IMR-90 (cell line): ENCODE results near the gene ASS1. TPM values are rescaled to one million over a fixed set of nuclear protein-coding genes. Genes with fewer than 3 reads are reported as not detected.

Experiments used
- ATAC-seq: fragments of 200-7000 bp; cut with Tn5 transposase; 2 replicates; pipeline ENCODE4 v1.9.1; 2020; ENCODE audit warnings: low read depth, mild to moderate bottlenecking, moderate library complexity
- BruUV-seq: library from RNA; stranded (reverse); fragments of 400-500 nt; replicated peaks from 2 replicates; lab custom pipeline; 2021; lab: Mats Ljungman, UMichigan
- CTCF ChIA-PET: fragments of 300-600 bp; formaldehyde crosslinking; extraction: SDS; loops from one replicate; lab custom pipeline; 2021; ENCODE audit warnings: antibody characterized with exemption; lab: Yijun Ruan, JAX
- POLR2A ChIA-PET: fragments of 300-600 bp; sonication (Branson Sonifier 250); formaldehyde crosslinking; loops from one replicate; lab custom pipeline; 2022; ENCODE audit warnings: antibody characterized with exemption; ENCODE audit not compliant: unreplicated experiment; lab: Charles Lee
- DNase-seq: peaks from one replicate; pipeline ENCODE4 v3.0.0; 2013
- H2AFZ ChIP-seq: replicated peaks from 2 replicates; pipeline ENCODE3; 2013; ENCODE audit warnings: low read length, mild to moderate bottlenecking; ENCODE audit not compliant: poor library complexity
- H2AK5ac ChIP-seq: 2 replicates; pipeline ENCODE4 v1.6.1; 2013; ENCODE audit warnings: low read depth, low read length, inconsistent platforms
- H2AK9ac ChIP-seq: replicated peaks from 2 replicates; pipeline ENCODE3; 2013; ENCODE audit warnings: mild to moderate bottlenecking, low read depth, low read length, moderate library complexity; ENCODE audit not compliant: poor library complexity
- H2BK120ac ChIP-seq: 2 replicates; pipeline ENCODE4 v1.6.1; 2013; ENCODE audit warnings: low read depth, low read length, inconsistent platforms
- H2BK15ac ChIP-seq: 3 replicates; pipeline ENCODE4 v1.6.1; 2013; ENCODE audit warnings: low read depth, low read length, inconsistent platforms
- H2BK20ac ChIP-seq: 2 replicates; pipeline ENCODE4 v1.6.1; 2013; ENCODE audit warnings: low read depth, mild to moderate bottlenecking, inconsistent platforms, low read length, moderate library complexity
- H2BK5ac ChIP-seq: 2 replicates; pipeline ENCODE4 v1.6.1; 2013; ENCODE audit warnings: mild to moderate bottlenecking, low read depth, low read length, inconsistent platforms; ENCODE audit not compliant: poor library complexity, severe bottlenecking
- H3K14ac ChIP-seq: replicated peaks from 2 replicates; pipeline ENCODE4 v1.6.1; 2013; ENCODE audit warnings: low read depth, low read length, inconsistent platforms
- H3K18ac ChIP-seq: 2 replicates; pipeline ENCODE4 v1.6.1; 2013; ENCODE audit warnings: low read depth, low read length, control low read depth
- H3K23ac ChIP-seq: 2 replicates; pipeline ENCODE4 v1.6.1; 2013; ENCODE audit warnings: low read depth, low read length, inconsistent platforms
- H3K27ac ChIP-seq: 2 replicates; pipeline ENCODE4 v1.5.1; 2013; ENCODE audit warnings: mild to moderate bottlenecking, control low read depth, low read length; ENCODE audit not compliant: insufficient read depth
- H3K27me3 ChIP-seq: 2 replicates; pipeline ENCODE4 v1.6.1; 2013; ENCODE audit warnings: low read length; ENCODE audit not compliant: control insufficient read depth, insufficient read depth
- H3K36me3 ChIP-seq: 2 replicates; pipeline ENCODE4 v1.6.1; 2013; ENCODE audit warnings: low read length, mixed read lengths; ENCODE audit not compliant: control insufficient read depth, insufficient read depth
- H3K4ac ChIP-seq: 2 replicates; pipeline ENCODE4 v1.6.1; 2013; ENCODE audit warnings: low read depth, low read length, inconsistent platforms
- H3K4me1 ChIP-seq: 2 replicates; pipeline ENCODE4 v1.6.1; 2013; ENCODE audit warnings: low read length, mixed read lengths; ENCODE audit not compliant: control insufficient read depth, insufficient read depth
- H3K4me2 ChIP-seq: 2 replicates; pipeline ENCODE4 v1.6.1; 2013; ENCODE audit warnings: low read depth, mild to moderate bottlenecking, control low read depth, low read length, moderate library complexity
- H3K4me3 ChIP-seq: 2 replicates; pipeline ENCODE4 v1.5.1; 2013; ENCODE audit warnings: low read depth, mild to moderate bottlenecking, control low read depth, low read length, moderate library complexity; ENCODE audit not compliant: insufficient read depth
- H3K56ac ChIP-seq: 2 replicates; pipeline ENCODE4 v1.6.1; 2013; ENCODE audit warnings: low read length, inconsistent platforms; ENCODE audit not compliant: insufficient read depth; ENCODE audit errors: extremely low read depth
- H3K79me1 ChIP-seq, 2 experiments: 2 replicates each; pipeline ENCODE4 v1.6.1; 2013; ENCODE audit warnings: low read length in 2 of 2, inconsistent platforms in 1 of 2, low read depth in 1 of 2
- H3K9ac ChIP-seq: 2 replicates; pipeline ENCODE4 v1.6.1; 2013; ENCODE audit warnings: low read depth, low read length, control low read depth
- H3K9me1 ChIP-seq: 2 replicates; pipeline ENCODE4 v1.6.1; 2013; ENCODE audit warnings: low read length, inconsistent platforms; ENCODE audit not compliant: insufficient read depth
- H3K9me3 ChIP-seq: 2 replicates; pipeline ENCODE4 v1.6.1; 2013; ENCODE audit warnings: low read length; ENCODE audit not compliant: control insufficient read depth, insufficient read depth
- H4K20me1 ChIP-seq: 2 replicates; pipeline ENCODE4 v1.6.1; 2013; ENCODE audit warnings: low read length, inconsistent platforms; ENCODE audit not compliant: insufficient read depth
- H4K5ac ChIP-seq: 2 replicates; pipeline ENCODE4 v1.6.1; 2013; ENCODE audit warnings: mild to moderate bottlenecking, low read depth, low read length, control low read depth
- H4K8ac ChIP-seq, 2 experiments: 2 replicates each; pipeline ENCODE4 v1.6.1; 2013; ENCODE audit warnings: low read depth in 2 of 2, low read length in 2 of 2, control low read depth in 1 of 2, inconsistent platforms in 1 of 2
- H4K91ac ChIP-seq: 2 replicates; pipeline ENCODE4 v1.6.1; 2013; ENCODE audit warnings: low read depth, low read length, inconsistent platforms; ENCODE audit not compliant: insufficient read depth
- BHLHE40 ChIP-seq: fragments of 150-350 bp; IDR thresholded peaks from 2 replicates; pipeline ENCODE4 v1.6.1; 2016; ENCODE audit warnings: mild to moderate bottlenecking, low read depth, low read length
- CEBPB ChIP-seq: IDR thresholded peaks from 2 replicates; pipeline ENCODE4 v1.6.1; 2012; ENCODE audit warnings: low read depth, low read length, improper control_type of control experiment
- CHD1 ChIP-seq: IDR thresholded peaks from 2 replicates; pipeline ENCODE4 v1.6.1; 2012; ENCODE audit warnings: low read depth, low read length, improper control_type of control experiment
- CTCF ChIP-seq: conservative IDR thresholded peaks from 2 replicates; pipeline ENCODE4 v1.5.1; 2012; ENCODE audit warnings: mild to moderate bottlenecking, low read depth, low read length, improper control_type of control experiment
- ELK1 ChIP-seq: fragments of 150-350 bp; IDR thresholded peaks from 2 replicates; pipeline ENCODE4 v1.6.1; 2016; ENCODE audit warnings: low read depth, mild to moderate bottlenecking, low read length, moderate library complexity, borderline replicate concordance
- FOS ChIP-seq: fragments of 150-350 bp; IDR thresholded peaks from 2 replicates; pipeline ENCODE4 v1.6.1; 2016; ENCODE audit warnings: low read depth, low read length
- MAFK ChIP-seq: IDR thresholded peaks from 2 replicates; pipeline ENCODE4 v1.6.1; 2012; ENCODE audit warnings: low read depth, low read length, improper control_type of control experiment
- MAZ ChIP-seq: IDR thresholded peaks from 2 replicates; pipeline ENCODE4 v1.6.1; 2012; ENCODE audit warnings: low read depth, mild to moderate bottlenecking, low read length, improper control_type of control experiment, moderate library complexity, borderline replicate concordance
- MXI1 ChIP-seq: IDR thresholded peaks from 2 replicates; pipeline ENCODE4 v1.6.1; 2012; ENCODE audit warnings: low read depth, mild to moderate bottlenecking, low read length, moderate library complexity, borderline replicate concordance
- POLR2A ChIP-seq: IDR thresholded peaks from 2 replicates; pipeline ENCODE4 v1.6.1; 2012; ENCODE audit warnings: mild to moderate bottlenecking, low read depth, low read length
- RAD21 ChIP-seq: IDR thresholded peaks from 2 replicates; pipeline ENCODE4 v1.6.1; 2012; ENCODE audit warnings: low read length, improper control_type of control experiment
- RCOR1 ChIP-seq: IDR thresholded peaks from 2 replicates; pipeline ENCODE4 v1.6.1; 2012; ENCODE audit warnings: mild to moderate bottlenecking, low read length, improper control_type of control experiment; ENCODE audit not compliant: insufficient replicate concordance
- RFX5 ChIP-seq: IDR thresholded peaks from 2 replicates; pipeline ENCODE4 v1.8.0; 2012; ENCODE audit warnings: low read depth, mild to moderate bottlenecking, low read length, moderate library complexity
- SMC3 ChIP-seq: fragments of 150-350 bp; IDR thresholded peaks from 2 replicates; pipeline ENCODE4 v1.6.1; 2016; ENCODE audit warnings: low read depth, mild to moderate bottlenecking, antibody characterized with exemption, low read length, moderate library complexity
- USF2 ChIP-seq: fragments of 150-350 bp; IDR thresholded peaks from 2 replicates; pipeline ENCODE4 v1.6.1; 2017; ENCODE audit warnings: mild to moderate bottlenecking, antibody characterized with exemption, low read length, low read depth
- WGBS, 2 experiments: methylation state at CpG; one replicate each; pipeline versions ENCODE4 v1.1.5 to v1.1.7; 2013; ENCODE audit warnings: missing lambda C conversion rate in 2 of 2; ENCODE audit not compliant: insufficient read length in 1 of 2; ENCODE audit errors: extremely low coverage in 2 of 2; 5-methylcytosine and 5-hydroxymethylcytosine counted together
- dilution Hi-C: fragments of 300-500 bp; cut with HindIII; formaldehyde crosslinking; loops from one replicate; pipeline ENCODE4 v1.14.3; 2018; ENCODE audit warnings: low sequenced_read_pairs; ENCODE audit not compliant: unreplicated experiment
- in situ Hi-C: fragments of 300-500 bp; cut with MboI; formaldehyde crosslinking; loops from 3 replicates; pipeline ENCODE4 v1.14.3; 2019; ENCODE audit warnings: low sequenced_read_pairs, inconsistent platforms, mixed read lengths
- intact Hi-C: fragments of 100-400 bp; cut with micrococcal nuclease; formaldehyde crosslinking; loops from 2 replicates; pipeline ENCODE4 v1.10.0; 2022
- polyA plus RNA-seq, 3 experiments: library from polyadenylated mRNA; depleted of rRNA; stranded (reverse); fragments of >200 nt; gene quantifications; 2 replicates each; pipeline ENCODE4 v1.2.3, GENCODE V29; 2012; ENCODE audit warnings: low replicate concordance in 1 of 3
- total RNA-seq: library from RNA; depleted of rRNA; stranded (reverse); fragments of >200 nt; gene quantifications from 2 replicates; pipeline ENCODE4 v1.2.3, GENCODE V29; 2012

Gene ASS1
- total and polyA plus RNA-seq, 2 of the 4 experiments (the other 2 are of a cell fraction), result 39.6 to 41.9 TPM

DNA sequence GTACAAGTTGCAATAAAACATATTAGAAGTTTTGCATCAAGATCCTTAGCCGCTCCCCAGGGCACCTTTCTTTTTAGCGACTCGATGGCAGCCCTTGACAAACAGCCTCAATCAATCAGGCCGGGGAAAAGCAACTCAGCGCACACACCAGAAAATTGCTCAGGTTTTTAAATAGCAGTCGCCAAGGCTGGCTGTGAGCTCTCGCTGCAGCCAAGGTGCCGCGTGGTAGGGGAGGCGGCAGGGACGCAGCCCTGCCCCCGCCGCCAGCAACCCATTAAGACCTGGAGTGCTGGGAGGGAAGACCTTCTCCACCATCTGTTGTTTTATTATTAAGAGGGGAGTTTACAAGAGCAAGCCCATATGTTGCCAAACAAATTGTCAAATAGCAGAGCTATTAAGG lies 22.6 kb downstream of the ASS1 start:
- no peak overlapping the region for H3K23ac ChIP-seq
- H3K4ac ChIP-seq, result no peak overlapping the region
- no TSS peak for BruUV-seq
- no peak overlapping the region for H4K5ac ChIP-seq
- no peak overlapping the region for H3K56ac ChIP-seq
- H3K36me3 ChIP-seq, result no peaks in the 10 kb centered on the region
- no peaks in the 10 kb centered on the region for H3K9me1 ChIP-seq
- no peak overlapping the region for H2AK5ac ChIP-seq
- H3K27ac ChIP-seq, result no peak overlapping the region
- no peak overlapping the region for H4K8ac ChIP-seq
- no peak for DNase-seq
- H2BK15ac ChIP-seq, result no peak overlapping the region
- ChIA-PET CTCF (interaction anchor here (1.3 kb wide), 1 partner anchor 215 kb away, joined by 3 read pairs; no protein-coding TSS in a partner anchor), POLR2A (no interaction called here)
- no peaks in the 10 kb centered on the region for H4K20me1 ChIP-seq
- H3K27me3 ChIP-seq, result peaks cover 26% of the 10 kb centered on the region
- no peaks in the 10 kb centered on the region for H3K4me1 ChIP-seq
- ATAC-seq, result no peak
- WGBS, 2 experiments, result 27% methylated on average over 2 of the region's 13 CpGs; no CpG with 5 or more reads in 1 of the 2 experiments
- H2BK120ac ChIP-seq, result no peak overlapping the region
- H3K9ac ChIP-seq, result no peak overlapping the region
- in situ Hi-C loops, result no loop called here
- no peak overlapping the region for H3K18ac ChIP-seq
- no peak overlapping the region for H4K91ac ChIP-seq
- dilution Hi-C loops, result no loop called here
- TF ChIP-seq MAZ, result no peak
- no peak for TF ChIP-seq RAD21
- no peak for TF ChIP-seq POLR2A
- no peak for TF ChIP-seq BHLHE40
- TF ChIP-seq CEBPB, result no peak
- no peak for TF ChIP-seq MAFK
- TF ChIP-seq RFX5, result no peak
- TF ChIP-seq ELK1, result no peak
- no peak for TF ChIP-seq MXI1
- no peak for TF ChIP-seq FOS
- no peak for TF ChIP-seq CTCF
- no peak for TF ChIP-seq CHD1
- TF ChIP-seq USF2, result no peak
- TF ChIP-seq RCOR1, result no peak
- TF ChIP-seq SMC3, result no peak
- no peak overlapping the region for H3K4me3 ChIP-seq
- no peaks in the 10 kb centered on the region for H3K9me3 ChIP-seq
- intact Hi-C loops, result no loop called here
- H3K4me2 ChIP-seq, result no peak overlapping the region
- H2AK9ac ChIP-seq, result no peak overlapping the region
- H2AFZ ChIP-seq, result no peak overlapping the region
- no peak overlapping the region for H3K14ac ChIP-seq
- no peaks in the 10 kb centered on the region for H3K79me1 ChIP-seq
- no peak overlapping the region for H2BK20ac ChIP-seq
- H2BK5ac ChIP-seq, result no peak overlapping the region
